ENCODE measurements around the gene TMEM272.
"Not testable (repeated sequence)": the region's sequence is repeated elsewhere in the genome, so short reads cannot be mapped to it uniquely, and the experiment has no call there.

Gene TMEM272

DNA sequence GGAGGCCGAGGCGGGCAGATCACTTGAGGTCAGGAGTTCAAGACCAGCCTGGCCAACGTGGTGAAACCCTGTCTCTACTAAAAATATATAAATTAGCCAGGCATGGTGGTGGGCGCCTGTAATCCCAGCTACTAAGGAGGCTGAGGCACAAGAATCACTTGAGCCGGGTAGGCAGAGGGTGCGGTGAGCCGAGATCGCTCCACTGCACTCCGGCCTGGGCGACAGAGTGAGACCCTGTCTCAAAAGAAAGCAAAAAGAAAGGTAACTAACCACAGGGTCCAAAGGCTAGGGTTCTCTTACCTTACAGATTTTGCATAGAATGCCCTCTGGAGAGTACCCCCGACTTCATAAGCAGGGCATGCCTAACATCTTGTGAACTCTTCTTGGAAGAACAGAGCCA is 20.3 kb downstream of the TMEM272 start:
- not testable (repeated sequence) for DNase-seq

DNA sequence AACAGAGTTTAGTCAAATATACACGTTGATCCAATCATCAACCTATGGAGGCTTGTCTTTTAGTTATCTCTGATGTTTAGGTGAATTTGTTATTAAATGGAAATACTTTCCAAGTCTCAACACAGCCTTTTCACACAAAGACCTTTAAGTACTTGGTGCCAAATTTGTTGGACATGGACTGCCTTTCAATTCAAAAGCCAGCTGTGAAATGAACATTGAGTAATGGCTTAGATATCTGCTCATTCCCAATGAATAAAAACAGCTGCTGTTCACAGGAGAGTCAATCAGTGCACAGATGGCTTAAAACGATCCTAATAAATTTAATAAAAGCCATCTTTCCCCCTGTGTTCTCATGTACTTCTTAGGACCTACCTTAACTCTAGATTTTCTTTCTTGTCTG is 21.1 kb downstream of the TMEM272 start:
- no peak for DNase-seq

DNA sequence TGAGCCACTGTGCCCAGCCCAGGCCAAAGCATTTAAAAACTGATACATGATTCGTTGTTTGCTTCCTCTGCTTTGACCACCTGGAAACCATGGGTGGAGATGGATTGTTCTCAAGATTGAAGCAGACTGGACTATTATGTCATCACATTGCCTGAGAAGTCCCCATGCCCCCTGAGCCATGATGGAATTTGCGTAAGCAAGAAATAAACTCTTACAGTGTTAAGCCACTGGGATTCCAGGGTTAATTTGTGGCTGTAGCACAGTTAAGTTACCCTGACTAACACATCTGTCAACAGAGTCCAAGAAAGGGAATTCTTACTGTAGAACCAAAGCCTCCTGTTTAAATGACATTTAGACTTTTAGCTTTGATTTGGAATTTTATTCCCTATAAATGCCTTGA is 21.6 kb downstream of the TMEM272 start:
- DNase-seq = no peak

DNA sequence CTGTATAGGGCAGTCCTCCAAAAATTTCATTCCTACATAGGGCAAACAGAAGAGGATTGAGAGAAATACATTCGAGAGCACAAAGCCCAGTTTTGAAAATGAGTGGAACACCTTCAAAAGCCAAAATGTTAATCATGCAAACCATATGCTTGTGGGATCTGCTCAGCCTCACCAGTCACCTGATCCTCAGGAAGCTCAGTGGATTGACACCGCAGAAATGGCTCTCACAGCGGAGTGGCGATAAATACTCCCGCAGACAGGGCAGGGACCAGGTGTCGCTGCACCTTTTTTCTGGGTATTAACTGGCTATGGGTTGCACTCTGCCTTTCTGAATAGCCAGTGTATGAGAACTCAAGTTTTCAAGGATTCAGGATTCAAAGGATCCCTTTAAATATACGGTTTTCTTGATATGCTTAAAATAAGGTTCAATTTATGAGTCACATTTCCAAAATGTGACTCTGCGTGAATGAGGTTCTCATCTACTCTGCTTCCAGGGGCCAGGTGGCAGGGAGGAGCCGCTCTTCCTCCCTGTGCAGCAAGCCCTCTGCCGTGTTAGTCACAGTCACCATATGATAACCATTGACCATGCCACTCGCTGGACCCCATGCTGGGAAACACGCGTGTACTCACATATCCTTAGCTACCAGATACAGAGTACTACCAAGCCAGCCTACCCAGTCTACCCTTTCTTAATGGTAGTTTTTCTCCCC is 22.7 kb downstream of the TMEM272 start:
- no peak for DNase-seq

DNA sequence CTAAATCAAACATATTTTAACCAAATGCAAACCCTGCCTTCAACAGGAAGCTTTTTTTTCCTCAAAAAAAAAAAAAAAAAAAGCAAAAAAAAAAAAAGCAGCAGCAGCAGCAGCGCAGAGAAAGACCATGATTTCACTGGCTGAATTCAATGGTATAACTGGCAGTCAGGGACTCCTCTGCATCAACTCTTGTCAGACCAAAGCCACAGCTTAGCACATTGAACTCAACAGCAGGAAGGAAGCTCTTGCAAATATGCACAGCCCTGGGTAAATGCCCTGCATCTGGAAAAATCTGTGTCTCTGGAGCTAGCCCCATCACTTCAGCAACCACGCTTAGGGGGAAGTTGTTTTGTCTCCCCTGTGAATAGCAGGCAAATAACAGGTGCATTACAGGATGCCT is 23.4 kb downstream of the TMEM272 start:
- DNase-seq = no peak

- no peak for DNase-seq
These were observed 24.9 kb downstream of the TMEM272 start for GRCh38 chr13:51820016-51820597.

- no peak for DNase-seq
These were observed 25.4 kb downstream of the TMEM272 start for GRCh38 chr13:51819544-51819943.

GRCh38 chr13:51818781-51819511 is 26.0 kb downstream of the TMEM272 start:
- no peak for DNase-seq

DNA sequence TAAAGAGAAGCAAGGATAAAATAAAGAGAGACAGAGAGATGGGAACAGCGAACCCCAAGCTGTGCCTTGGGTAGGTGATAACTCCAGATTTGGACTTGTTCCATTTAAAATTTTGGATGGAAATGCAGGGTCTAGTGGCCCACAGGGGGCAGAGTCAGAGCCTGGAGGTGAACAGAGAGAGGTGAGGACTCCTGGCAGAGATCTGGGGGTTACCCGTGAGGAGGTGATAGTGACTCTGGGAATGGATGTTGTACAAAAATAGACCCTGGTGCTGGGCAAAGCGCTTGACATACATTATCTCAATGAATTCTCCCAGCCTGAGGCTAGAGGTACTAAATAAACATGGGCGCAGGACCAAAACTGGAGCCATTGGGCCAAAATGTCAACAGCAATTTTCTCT is 26.7 kb downstream of the TMEM272 start:
- no peak for DNase-seq

GRCh38 chr13:51817717-51818116 is 27.3 kb downstream of the TMEM272 start:
- DNase-seq = no peak

DNA sequence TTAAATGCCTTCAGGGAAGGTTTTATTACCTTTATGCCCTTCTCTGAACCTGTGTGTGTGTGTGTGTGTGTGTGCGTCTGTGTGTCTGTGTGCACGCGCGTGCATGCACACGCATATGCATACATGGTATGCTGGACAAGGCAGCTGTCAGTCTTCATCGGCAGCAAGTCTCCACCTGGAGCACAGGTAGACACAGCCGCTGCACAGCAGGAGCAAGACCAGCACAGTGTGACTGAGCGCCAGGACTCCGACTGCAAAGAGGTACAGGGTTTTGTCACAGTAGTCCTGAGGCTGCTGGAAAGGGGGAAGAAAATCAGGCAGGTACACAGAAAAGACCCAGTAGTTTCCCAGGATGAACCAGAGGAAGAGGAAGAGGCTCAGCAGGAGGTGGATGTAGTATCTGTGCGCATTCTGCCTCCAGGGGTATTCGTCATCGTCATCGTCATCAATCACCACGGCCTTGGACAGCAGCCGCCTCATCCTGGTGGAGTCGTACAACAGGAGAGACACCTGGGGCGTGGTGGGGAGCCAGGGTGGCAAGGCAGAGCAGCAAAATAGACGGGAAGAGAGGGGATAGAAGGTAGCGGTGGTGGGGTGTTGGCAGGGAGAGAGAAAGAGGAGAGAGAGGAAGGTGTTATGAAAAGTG is 28.2 kb downstream of the TMEM272 start:
- no peak for DNase-seq

- DNase-seq = no peak
These were observed 29.1 kb downstream of the TMEM272 start for GRCh38 chr13:51815848-51816247.

DNA sequence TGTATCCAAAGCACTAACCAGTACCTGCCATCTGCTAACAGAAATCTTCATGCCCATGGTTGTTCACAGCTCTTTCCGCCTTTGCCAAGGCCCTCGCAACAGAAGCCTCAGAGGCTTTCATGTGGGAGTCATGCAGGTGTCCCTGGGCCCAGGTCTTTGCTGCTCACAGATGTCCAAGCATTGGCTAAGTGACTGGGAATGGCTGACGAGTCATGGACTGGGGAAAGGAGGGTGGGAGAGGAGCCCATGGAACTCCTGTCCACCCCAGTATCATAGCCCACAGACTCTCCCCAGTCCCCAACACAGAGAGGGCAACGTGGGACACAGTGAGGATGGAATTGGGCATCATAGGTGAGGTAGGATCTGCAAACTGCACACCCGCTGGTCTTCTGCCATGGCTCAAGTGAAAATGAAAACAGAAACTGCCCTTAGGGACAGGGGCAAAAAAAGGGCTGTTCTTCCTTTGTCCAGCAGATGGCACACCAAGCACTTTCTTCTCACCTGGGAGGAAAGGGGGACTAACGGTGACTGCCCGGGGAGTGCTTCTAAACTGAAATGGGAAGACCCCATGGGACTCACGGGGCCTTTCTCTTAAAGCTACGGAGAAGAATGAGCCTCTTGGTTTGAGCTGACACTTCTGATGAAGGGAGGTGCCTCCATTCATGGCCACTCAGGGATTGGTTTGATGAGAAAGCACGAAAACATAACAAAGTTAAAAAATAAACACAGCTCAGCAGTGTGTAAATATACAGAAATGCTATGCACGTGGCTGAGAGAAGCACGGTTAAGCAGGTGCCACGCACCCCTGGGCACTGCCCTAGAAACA is 29.9 kb downstream of the TMEM272 start:
- peak; percentile 80 for DNase-seq

DNA sequence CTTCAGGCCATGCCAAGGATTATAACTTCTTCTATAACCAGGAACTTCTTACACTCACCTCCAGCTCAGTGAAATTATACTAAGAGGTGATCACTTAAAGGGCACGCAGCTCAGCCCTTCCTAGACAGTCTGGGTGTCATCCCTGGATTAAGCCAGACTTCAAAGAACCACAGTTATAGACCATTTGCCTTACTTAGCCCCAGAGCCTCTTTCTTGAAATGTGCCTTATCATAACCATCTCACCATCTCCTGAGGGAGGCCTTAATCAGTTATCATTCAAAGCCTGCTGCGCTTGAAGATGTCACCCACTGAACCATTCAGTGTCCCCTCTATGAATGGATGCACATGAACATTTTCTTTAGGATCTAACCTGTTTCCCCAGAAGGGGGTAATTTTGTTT is 30.9 kb downstream of the TMEM272 start:
- no peak for DNase-seq

DNA sequence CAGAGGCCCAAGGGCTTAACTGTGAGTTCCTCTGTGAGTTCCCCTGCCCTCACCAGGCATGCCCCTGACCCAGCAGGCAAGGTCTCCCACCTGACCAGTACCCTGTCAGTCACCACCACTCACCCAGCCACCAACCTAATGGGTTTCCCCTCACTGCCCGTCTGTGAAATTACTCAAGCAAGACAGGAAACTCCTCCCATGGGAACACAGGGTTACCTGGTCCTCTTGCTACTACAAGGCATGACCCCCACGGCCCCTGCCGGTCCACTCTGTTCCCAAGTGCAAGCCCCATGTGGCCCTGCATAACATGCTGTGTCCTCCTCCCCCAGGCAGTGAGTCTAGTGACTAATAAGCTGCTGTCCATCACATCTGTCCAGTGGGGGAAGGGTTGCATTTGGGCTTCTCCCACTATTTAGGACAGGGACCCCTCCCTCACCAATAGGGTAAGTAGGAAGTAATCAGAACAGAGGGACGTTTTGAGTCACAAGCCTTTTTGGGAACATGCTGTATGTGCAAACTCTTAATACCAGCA is 33.0 kb downstream of the TMEM272 start:
- no peak for DNase-seq

DNA sequence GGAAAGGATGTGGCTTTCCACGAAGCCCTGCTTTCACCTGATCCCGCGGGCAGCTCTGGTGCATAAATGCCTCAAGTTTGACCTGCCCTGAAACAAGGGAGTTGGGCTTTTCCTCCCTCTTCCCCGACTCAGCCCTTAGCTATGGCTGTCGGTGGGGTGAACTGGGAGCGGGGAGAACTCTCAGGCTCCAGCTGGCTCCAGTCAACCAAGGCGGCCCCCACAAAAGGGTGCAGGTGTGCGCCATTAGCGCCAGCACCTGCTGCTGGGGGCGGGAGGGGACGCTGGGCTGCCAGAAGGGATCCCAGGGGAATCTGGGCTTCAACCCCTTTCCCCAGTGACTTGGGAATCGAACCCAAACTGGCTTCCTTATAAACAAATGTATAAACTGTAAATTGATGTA is 33.9 kb downstream of the TMEM272 start:
- no peak for DNase-seq

GRCh38 chr13:51808811-51809210 is 36.2 kb downstream of the TMEM272 start:
- no peak for DNase-seq

DNA sequence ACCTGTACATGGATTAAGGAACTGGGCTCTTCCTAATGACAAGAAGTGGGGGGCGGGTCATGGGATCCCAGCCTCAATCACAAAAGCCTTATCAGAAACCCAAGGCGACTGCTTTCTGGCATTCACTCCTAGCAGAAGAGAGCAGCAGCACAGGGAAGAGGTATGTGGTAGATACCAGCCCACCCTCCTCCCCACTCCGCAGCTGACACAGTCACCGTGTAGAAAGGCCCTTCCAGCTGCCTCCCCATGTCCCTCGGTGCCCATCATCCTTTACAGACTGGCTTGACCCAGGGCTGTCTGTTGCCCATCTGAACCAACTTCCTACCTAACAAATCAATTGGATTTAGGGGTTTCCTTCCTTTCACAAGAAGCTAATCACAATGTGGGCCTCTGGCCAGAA is 37.9 kb downstream of the TMEM272 start:
- no peak for DNase-seq

DNA sequence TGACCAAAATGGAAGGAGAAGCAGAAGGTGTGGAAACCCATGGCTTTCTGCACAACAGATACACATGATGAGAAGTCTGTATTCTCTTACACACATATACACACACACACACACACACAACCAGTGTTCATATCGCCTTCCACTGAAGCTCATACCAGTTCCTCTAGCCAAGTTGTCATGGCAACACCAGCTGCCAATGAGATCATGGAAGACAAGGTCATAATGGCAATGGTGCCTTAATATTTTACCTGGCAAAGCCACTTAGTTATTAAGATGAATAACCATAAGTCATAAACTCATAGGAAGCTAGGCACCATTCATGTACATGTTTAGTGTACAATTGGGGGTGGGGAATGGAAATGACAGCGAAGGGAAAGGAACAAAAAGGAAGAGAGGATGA is 38.4 kb downstream of the TMEM272 start:
- DNase-seq = peak; percentile 53

- no peak for DNase-seq
These were observed 39.1 kb downstream of the TMEM272 start for GRCh38 chr13:51805925-51806324.

GRCh38 chr13:51805313-51805712 is 39.7 kb downstream of the TMEM272 start:
- DNase-seq = no peak

All from hematopoietic multipotent progenitor cell treated with erythropoietin and hydrocortisone succinate and interleukin-3 and kit ligand, for 8 days (in vitro differentiated cells).